Embryonic facial prominence (tissue), 1 donor: ENCODE measurements around the gene DNASE1L2.
"Not testable (repeated sequence)": the region's sequence is repeated elsewhere in the genome, so short reads cannot be mapped to it uniquely, and the experiment has no call there.

Source experiments
- DNase-seq: peaks from one replicate; pipeline ENCODE4 v3.0.0-alpha.2; 2016; ENCODE audit errors: extremely low spot score

The DNASE1L2 gene

DNA sequence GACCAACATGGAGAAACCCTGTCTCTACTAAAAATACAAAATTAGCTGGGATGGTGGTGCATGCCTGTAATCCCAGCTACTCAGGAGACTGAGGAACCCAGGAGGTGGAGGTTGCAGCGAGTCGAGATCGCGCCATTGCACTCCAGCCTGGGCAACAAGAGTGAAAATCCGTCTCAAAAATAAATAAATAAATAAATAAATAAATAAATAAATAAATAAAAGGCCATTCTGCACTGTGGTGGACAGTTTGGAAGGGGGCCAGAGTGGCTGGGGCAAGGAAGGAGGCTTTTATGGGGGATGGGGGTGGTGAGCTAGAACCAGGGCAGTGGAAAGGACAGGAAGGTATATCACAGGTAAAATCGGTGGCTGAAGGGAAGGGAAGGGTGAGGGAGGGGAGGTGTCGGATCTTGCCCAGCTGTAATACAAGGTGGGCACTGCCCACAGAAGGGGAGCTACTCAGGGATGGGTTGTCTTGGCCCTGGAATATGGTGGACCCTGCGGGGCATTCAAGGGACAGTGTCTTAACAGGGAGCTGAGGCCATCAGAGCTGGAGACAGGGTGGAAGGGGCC is 33.0 kb upstream of the DNASE1L2 start:
- not testable (repeated sequence) for DNase-seq

DNA sequence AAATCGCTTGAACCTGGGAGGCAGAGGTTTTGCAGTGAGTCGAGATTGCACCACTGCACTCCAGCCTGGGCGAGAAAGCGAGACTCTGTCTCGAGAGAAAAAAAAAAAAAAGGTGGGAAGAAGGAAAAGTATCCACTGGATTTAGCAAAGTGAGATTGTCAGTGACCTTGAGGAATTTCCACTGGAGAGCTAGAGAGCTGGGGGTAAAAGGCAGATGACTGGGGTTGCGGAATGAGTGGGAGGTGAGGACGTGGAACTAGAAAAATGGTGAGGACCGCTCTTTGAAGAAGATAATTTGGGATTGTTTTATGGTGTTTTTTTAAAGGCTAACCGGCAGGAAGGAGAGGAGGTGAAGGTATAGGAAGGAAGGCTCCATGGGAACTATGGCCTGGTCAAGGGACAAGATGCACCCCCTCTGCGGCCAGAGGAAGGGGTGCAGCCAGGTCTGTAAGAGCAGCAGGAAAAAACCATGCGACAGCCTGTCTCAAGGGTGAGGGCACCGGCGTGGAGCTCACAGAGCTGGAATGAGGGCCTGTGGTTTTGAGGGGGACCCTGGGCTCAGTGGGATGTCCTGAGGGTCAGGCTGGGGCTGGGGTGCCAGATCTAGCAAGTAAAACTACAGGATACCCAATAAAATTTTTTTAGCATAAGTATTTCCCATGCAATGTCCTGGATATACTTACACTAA is 31.7 kb upstream of the DNASE1L2 start:
- no peak for DNase-seq

DNA sequence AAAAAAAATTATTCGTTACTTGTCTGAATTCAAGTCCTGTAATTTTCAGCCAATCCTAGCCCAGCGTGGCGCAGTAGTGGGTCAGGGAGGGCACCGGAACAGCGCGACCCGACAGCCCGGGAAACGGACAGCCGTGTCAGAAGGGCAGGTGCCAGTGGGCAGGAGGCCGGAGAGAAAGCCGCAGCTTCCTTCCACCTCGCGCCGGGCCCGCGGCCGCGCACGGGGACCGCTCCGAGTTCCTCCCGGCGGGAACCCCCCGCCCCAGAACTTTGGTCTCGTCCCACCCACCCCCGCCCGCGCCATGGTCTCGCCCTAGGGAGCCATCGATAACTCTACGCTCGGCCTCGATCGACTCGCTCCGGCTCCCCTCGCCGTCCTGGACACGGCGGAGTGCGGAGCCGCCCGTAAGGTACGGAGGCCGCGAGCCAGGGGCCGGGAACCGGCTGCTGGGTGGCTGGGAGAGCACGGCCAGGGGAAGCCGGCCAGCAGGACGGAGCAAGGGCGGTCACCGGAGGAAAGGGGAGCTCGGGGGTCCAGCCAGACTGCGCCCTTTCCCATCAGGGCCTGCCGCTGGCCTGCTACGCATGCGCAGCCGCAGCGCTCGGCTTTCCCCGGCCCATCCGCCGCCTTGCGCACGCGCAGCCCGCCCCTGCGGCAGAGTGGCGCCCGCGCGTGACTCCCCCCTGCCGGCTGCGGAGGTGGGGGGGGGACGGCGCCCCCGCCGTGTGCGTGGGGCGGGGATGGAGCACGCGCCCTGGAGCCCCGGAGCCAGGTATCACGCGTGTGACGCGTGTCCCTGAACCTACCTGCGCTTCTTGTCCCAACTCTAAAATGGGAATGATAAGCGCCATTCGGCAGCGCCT is 30.9 kb upstream of the DNASE1L2 start, which contains the start of gene MLST8:
TSS of gene MLST8 (plus strand) at position 351 of the 863 bp plus-strand sequence. CDS start 632 bp downstream, outside the sequence.
- DNase-seq, result peak; percentile 55

DNA sequence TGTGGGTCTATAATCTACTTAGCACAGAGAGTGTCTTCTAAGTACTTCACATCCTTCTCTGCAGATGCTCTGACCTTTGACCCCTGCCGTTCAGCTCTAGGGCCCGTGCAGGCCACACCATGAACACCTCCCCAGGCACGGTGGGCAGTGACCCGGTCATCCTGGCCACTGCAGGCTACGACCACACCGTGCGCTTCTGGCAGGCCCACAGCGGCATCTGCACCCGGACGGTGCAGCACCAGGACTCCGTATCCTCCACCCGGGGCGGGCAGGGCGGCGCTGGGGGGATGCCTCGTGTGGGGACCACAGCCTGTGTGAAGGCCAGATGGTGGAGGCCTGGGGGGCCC is 30.3 kb upstream of the DNASE1L2 start:
- DNase-seq, result no peak

DNA sequence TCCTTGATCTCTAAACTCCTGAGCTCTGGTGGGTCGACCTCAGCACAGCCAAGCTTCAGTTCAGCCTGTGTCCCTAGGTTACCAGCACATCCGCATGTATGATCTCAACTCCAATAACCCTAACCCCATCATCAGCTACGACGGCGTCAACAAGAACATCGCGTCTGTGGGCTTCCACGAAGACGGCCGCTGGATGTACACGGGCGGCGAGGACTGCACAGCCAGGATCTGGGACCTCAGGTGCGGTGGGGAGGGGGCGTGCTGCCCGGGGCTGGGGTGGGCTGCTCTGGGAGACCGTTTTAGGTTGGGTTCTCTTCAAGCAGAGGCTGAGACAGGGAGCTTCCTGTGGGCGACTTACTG is 29.8 kb upstream of the DNASE1L2 start:
- DNase-seq, result no peak

DNA sequence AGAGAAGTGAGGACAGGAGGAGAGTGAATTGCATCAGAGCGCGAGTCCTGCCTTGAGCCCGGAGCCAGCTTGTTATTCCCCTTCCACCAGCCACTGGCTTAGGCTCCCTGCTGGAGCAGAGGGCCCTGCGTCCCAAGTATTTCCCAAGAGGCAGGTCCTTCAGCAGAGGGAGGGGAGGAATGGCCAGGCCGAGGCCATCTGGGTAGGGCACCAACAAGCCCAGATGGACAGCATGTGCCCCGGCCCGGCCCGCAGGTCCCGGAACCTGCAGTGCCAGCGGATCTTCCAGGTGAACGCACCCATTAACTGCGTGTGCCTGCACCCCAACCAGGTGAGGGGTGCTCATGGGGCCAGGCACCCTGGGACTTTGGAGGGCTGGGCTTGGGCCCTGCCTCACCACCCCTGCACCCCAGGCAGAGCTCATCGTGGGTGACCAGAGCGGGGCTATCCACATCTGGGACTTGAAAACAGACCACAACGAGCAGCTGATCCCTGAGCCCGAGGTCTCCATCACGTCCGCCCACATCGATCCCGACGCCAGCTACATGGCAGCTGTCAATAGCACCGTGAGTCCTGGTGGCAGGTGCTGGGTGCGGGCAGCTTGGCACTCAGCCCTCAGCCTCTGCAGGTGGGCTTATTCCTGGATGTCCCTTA is 29.3 kb upstream of the DNASE1L2 start:
- DNase-seq, result no peak

DNA sequence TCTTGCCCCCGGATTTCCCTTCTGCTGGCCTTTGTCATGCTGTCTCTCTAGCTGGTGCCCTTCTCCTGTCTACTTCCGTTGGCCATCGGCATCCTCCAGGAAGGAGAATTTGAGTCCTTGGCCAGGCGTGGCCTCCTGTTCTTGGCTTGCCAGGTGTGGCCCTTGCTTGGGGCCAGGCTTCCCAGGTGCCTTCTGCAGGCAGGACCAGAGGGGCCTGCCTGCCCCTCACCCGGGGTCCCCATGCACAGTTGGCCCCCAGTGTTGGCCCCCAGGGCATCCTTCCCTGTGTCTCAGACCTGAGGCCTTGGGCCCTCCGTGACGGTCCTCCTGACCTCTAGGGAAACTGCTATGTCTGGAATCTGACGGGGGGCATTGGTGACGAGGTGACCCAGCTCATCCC is 28.4 kb upstream of the DNASE1L2 start:
- no peak for DNase-seq

DNA sequence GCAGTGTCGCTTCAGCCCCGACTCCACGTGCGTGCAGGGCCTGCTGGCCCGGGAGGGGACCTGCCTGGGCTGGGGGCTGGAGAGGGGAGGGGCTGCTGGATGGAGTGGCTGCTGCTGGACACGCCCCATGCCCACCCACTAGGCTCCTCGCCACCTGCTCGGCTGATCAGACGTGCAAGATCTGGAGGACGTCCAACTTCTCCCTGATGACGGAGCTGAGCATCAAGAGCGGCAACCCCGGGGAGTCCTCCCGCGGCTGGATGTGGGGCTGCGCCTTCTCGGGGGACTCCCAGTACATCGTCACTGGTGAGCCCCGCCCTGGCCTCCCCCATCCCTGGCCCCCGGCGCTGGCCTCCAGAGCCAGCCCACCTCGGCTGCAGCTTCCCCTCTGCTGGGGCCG is 27.9 kb upstream of the DNASE1L2 start:
- DNase-seq, result no peak

DNA sequence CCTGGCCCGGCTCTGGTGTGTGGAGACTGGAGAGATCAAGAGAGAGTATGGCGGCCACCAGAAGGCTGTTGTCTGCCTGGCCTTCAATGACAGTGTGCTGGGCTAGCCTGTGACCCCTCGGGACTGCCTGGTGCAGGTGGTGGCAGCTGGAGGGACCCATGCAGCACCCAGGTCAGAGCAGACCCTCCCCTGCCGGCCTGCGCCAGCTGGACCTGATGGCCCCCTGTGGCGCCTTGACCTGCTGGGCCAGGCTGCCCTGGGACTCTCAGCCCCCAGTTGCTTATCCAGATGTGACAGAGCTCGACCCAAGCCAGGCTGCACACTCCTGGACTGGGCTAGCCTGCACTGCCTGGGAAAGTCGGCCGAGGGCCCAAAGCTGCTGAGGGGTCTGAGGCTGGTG is 27.5 kb upstream of the DNASE1L2 start:
- no peak for DNase-seq

DNA sequence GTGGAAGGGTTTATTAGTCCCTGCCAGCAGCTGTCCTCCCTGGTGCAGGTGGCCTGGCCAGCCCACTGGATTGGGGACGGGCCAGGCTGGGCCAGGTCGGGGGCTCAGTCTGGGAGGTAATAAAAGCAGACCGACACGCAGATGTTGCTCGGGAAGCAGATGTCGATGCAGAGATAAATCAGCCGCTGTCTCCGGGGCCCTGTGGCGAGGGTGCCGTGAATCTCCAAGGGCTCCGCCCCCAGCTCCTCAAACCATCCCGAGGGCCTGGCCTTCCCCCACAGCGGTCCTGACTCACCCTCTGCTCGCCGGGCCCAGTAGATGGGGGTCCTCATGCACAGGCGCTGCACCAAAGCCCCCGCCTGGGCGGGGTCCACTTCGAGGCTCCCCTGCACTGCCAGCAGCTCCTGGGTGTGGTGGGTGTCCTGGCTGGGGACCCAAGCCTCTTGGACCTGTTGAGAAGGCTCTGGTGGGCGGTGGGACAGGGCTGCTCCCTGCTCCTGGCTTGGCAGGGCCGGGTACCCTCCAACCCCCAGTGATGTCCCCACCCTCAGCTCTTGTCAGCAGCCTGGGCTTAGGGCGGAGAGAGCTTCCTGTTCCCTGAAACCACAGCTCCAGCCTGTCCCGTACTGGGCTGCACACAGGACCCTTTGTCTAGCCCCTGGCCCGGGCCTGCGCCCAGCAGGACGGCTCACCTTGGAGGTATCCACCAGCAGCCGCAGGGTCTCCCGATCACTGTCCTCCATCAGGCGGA is 26.8 kb upstream of the DNASE1L2 start:
- no peak for DNase-seq

DNA sequence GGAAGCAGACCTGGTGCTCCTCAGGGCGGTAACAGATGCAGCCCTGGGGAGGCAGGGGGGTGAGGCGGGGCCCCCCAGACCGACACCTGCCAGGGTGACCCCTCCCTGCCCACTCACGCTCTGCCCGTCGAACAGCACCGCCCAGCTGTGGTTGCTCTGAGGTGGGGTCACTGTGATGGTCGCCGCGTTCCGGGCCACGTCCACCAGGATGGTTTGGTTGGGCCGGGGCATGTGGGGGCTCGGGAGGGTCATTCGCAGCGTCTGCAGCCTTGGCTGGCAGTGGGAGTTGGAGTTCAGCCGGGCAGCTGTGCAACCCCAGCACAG is 26.3 kb upstream of the DNASE1L2 start:
- DNase-seq, result no peak

DNA sequence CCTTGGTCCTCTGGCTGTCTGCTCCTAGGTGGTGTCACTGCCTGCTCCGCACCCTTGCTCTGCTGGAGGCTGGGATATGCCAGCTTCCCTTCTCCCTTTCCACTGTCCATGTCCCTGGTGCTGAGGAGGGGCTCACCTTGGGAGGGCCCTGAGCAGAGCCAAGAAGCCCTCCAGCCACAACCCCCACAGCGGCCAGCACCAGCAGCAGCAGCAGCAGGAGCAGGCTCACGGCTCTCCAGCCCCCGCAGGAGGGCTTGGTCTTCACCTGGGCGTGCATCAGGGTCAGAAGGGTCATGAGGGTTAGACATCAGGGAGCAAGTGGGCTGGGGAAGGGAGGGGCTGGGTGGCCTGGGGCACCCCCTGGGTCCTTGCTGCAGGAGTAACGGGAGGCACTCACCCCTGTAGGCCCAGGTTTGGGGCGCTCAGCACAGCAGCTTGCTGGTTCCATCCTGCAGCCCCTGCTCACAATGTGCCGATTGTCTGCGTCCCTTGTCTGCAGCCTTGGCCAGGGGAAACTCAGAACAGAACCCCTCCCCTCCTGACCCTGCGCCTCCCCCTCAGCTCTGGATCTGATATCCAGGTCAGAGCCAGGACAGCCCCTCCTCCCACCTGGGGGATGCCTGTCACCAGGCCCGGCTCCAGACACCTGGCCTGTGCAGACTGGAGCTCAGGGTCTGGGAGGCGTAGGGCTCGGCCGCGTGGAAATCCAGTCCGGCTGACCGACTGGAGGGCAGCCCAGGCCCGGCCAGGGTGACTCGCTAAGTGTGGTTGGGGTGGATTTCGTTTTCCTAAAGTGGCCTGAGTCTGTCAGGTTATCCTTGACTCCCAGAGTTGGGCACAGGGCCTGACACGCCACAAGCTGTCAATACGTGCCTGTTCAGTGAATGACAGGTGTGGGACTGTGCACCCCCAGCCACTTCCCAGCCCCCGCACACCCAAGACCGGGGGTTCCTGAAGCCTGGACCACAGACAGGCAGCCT is 25.6 kb upstream of the DNASE1L2 start, which contains the start of gene BRICD5:
TSS of gene BRICD5 (minus strand) at position 478 of the 980 bp plus-strand sequence. CDS start at position 448, 30 bp downstream.
- DNase-seq, result no peak

DNA sequence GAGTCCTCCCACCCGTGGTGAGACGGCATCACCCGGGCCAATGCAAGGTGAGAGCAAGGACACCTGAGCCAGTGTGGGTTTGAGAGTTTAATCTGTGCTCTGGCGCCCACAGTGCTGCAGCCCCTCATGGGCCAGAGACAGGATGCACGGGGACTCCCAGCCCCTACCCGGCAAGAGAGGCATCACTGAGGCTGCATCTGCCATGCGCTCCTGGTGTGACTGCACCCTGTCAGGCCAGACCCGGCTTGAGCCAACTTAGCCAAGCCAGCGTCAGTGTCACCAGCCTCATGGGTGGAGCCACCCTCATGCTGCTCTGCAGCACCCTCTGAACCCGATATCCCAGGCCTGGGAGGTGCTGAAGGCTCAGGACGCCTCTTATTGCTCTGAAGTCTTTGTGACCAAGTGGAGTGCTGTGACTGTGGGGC is 24.3 kb upstream of the DNASE1L2 start:
- no peak for DNase-seq

DNA sequence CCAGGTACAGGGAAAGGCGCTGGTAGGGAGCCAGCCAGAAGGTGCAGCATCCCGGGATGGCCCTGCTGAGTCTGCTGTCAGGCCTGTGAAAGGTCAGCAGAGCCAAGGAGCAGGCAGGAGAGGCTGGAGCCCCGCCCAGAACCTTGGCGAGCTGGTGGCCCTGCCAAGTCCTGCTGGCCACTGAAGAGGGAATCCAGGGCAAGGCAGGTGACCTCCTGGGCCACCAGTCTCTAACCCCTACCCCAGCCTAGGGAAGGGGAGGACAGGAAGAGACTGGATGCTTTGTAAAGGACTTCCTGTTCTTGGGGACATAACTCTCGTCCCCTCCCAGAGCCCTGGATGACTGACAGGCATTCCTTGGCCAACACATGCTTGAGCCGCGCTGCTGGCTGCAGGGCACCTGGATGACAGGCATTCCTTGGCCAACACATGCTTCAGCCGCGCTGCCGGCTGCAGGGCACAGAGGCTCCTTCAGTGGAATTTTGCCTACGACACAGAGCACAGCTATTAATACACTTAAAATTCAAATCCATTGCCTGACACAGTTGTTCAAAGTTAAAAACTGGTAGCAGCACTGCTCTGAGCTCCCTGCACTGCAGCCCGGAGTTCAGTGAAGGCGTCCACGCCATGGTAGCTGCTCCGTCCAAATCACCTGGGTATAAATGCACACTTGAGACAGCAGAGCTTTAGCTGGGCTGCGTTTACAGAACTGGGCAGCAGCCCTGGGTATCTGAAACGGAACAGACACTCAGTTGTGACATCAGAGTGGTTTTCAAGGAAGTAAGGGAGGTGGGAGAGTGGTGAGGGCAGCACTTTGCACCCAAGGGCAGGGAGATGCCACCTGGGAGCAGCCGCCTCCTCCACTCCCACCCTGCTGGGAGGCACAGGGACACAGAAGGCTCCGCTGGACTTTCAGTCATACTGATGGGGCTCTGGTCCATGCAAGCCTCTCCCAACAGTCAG is 23.6 kb upstream of the DNASE1L2 start:
- peak; percentile 5 for DNase-seq

DNA sequence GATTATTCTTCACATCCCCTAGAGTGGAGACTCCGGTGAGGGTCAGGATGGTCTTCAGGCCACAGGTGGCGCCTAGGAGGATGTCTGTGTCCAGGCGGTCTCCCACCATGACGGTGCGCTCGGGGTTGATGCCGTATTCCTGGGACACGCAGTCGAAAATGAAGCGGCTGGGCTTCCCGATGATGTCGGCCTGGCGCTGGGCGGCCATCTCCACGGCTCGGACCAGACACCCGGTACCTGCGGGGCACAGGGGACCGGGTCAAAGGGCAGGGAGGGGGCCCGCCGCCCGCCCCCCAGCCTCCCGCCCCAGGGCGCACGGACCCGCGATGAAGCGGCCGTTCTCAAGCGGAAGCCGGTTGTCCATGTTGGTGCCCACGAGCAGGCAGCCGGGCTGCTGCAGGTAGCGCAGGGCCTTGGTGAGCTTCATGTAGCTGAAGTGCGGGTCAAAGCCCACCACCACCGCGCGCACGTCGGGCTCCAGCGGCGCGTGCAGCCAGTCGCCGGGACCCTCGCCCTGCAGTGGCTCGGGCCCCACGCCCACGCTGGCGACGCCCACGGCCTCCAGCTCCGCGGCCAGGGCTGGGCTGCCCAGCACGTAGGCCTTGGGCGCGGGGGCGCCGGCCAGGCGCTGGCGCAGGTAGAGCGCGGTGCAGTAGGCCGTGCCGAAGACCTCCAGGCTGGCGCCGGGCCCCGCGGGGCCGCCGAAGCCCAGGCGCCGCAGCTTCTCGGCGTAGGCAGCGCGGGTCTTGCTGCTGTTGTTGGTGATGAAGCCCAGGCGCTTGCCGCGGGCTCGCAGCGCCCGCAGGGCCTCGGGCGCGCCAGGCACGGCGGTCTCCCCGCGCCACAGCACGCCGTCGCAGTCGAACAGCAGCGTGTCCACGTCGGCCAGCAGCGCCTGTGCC is 22.2 kb upstream of the DNASE1L2 start:
- no peak for DNase-seq

DNA sequence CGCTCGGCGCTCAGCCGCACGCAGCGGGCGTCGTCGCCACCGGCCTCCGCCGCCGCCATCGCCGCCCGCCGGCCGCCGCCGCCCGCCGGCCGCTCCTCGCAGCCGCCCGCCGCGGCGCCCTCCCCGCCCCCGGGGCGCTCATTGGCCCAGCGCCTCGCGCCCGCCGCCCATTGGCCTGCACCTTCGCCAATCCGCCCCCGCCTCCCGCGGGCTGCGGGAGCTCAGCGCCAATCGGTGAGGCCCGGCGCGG is 21.6 kb upstream of the DNASE1L2 start, which contains the start of gene PGP:
TSS of gene PGP (minus strand) at position 122 of the 250 bp plus-strand sequence. CDS start at position 59, 63 bp downstream.
- DNase-seq, result no peak

DNA sequence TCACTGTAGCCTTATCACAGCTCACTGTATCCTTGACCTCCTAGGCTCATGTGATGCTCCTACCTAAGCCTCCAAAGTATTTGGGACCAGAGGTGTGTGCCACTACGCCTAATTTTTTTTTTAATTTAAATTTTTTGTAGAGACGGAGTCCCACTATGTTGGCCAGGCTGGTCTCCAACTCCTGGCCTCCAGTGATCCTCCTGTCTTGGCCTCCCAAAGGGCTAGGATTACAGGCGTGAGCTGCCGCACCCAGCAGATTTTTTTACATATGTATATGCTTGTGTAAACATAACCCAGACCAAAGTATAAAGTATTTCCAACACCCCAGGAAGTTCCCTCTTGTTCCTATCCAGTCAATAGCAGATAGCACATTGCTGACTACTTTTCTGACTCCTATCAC is 19.9 kb upstream of the DNASE1L2 start:
- no peak for DNase-seq

DNA sequence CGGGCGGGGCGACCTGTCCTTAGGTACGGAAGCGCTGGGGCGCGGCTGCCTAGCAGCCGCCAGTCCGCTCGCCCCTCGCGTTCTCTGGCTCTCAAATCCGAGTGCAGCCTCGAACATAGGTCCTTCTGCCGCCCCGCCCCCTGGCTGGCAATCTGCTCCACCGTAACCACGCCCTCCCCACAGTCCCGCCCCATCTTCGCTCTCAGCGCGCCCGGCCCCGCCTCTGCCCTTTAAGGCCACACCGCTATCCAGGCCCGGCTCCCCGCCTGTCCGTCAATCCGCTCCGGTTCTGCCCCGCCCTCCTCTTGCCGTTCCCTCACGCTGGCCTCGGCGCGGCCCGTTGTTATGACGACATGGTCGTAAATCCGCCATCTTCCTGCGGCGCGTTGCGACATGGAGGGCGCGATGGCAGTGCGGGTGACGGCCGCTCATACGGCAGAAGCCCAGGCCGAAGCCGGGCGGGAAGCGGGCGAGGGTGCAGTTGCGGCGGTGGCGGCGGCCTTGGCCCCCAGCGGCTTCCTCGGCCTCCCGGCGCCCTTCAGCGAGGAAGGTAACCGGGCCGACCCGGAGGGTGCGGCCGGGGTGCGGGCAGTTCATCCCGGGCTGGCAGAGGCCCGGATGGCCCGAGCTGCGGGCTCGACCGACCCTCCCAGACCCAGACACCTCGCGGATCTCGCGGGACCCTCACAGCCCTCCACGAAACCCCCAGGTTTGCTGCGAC is 12.9 kb upstream of the DNASE1L2 start, which contains the start of gene E4F1:
TSS of gene E4F1 (plus strand) at position 371 of the 721 bp plus-strand sequence. CDS start at position 394, 23 bp downstream.
- peak; percentile 98 for DNase-seq
